CD4-positive, CD25-positive, alpha-beta regulatory T cell (primary cell): ENCODE measurements around the gene ARHGAP12. TPM values are rescaled to one million over a fixed set of nuclear protein-coding genes. Genes with fewer than 3 reads are reported as not detected.

ENCODE experiments used
- ATAC-seq, 2 donors: fragments of 150-1000 bp; cut with Tn5 transposase; one replicate each; pipeline ENCODE4 v1.10.0; 2021; ENCODE audit warnings: low read depth in 2 of 2, moderate number of reproducible peaks in 2 of 2, moderate library complexity in 1 of 2
- DNase-seq, 3 donors: peaks; one replicate each; pipeline versions ENCODE4 v3.0.0 to v3.0.0-alpha.2; 2012 to 2022; ENCODE audit warnings: mixed read lengths in 1 of 3
- H3K27ac ChIP-seq: one replicate; pipeline ENCODE4 v1.7.0; 2013; ENCODE audit warnings: mild to moderate bottlenecking, low read length; ENCODE audit not compliant: insufficient read depth, poor library complexity, severe bottlenecking
- H3K27me3 ChIP-seq: one replicate; pipeline ENCODE4 v1.7.0; 2013; ENCODE audit warnings: low read length; ENCODE audit not compliant: control insufficient read depth, insufficient read depth
- H3K36me3 ChIP-seq: one replicate; pipeline ENCODE4 v1.7.0; 2013; ENCODE audit warnings: mild to moderate bottlenecking, low read length, moderate library complexity; ENCODE audit not compliant: control insufficient read depth, insufficient read depth
- H3K4me1 ChIP-seq: 2 replicates; pipeline ENCODE4 v1.7.0; 2013; ENCODE audit warnings: mild to moderate bottlenecking, low read length; ENCODE audit not compliant: insufficient read depth, control insufficient read depth, poor library complexity, severe bottlenecking
- H3K4me3 ChIP-seq: one replicate; pipeline ENCODE4 v1.7.0; 2013; ENCODE audit warnings: low read depth, mild to moderate bottlenecking, low read length, moderate library complexity
- H3K9me3 ChIP-seq, 2 experiments: 1 replicate in 1 of 2; 2 replicates in 1 of 2; pipeline ENCODE4 v1.7.0; 2013; ENCODE audit warnings: low read length in 2 of 2, mild to moderate bottlenecking in 1 of 2, moderate library complexity in 1 of 2; ENCODE audit not compliant: control insufficient read depth in 2 of 2
- H3K27ac Mint-ChIP-seq, 3 donors: one replicate each; pipeline ENCODE4 v1.8.0; 2020 to 2022; ENCODE audit warnings: mild to moderate bottlenecking in 3 of 3, mixed read lengths in 3 of 3, moderate library complexity in 2 of 3
- H3K27me3 Mint-ChIP-seq: one replicate; pipeline ENCODE4 v1.8.0; 2022; ENCODE audit warnings: mild to moderate bottlenecking, mixed read lengths
- H3K36me3 Mint-ChIP-seq: one replicate; pipeline ENCODE4 v1.8.0; 2020; ENCODE audit warnings: mixed read lengths
- H3K4me1 Mint-ChIP-seq, 4 donors: one replicate each; pipeline ENCODE4 v1.8.0; 2020 to 2022; ENCODE audit warnings: mixed read lengths in 4 of 4, mild to moderate bottlenecking in 1 of 4
- H3K4me3 Mint-ChIP-seq, 4 donors: one replicate each; pipeline ENCODE4 v1.8.0; 2020 to 2022; ENCODE audit warnings: mild to moderate bottlenecking in 4 of 4, mixed read lengths in 4 of 4, moderate library complexity in 3 of 4
- H3K9me3 Mint-ChIP-seq, 7 donors: one replicate each; pipeline ENCODE4 v1.8.0; 2020 to 2022; ENCODE audit warnings: mixed read lengths in 7 of 7, mild to moderate bottlenecking in 3 of 7, moderate library complexity in 2 of 7
- polyA plus RNA-seq, 4 donors: library from polyadenylated mRNA; unstranded; fragments of 300-500 nt; fragmentation: Illumina TruSeq; gene quantifications; one replicate each; pipeline ENCODE4 v1.2.3, GENCODE V29; 2021
- total RNA-seq: library from RNA; stranded (reverse); gene quantifications from one replicate; pipeline ENCODE4 v1.2.3, GENCODE V29; 2022

The ARHGAP12 gene
- total and polyA plus RNA-seq, 5 donors from 2014 or later, result 8.8 to 28.3 (median 11.8) TPM

DNA sequence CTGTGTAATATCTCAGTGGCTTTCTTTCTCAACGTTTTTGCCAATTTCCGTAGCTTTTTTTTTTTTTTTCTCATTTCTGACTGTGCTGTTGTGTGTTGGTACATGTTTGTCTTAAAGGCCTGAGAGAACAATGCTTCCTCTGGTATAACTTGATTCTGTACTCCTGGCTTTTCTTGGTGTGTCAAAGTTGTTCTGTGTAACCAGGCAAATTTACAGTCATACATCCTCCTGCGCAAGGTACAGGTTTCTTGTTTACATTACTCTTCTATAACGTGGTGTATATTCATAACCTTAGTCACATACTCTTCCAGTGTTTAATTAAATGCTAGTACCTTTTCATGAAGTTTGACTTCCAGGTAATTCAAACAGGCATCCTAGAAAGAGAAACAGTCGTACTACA lies 8.3 kb upstream of the ARHGAP12 start:
- no peak overlapping the region for H3K4me3 Mint-ChIP-seq
- Histone ChIP-seq H3K27me3 (no peaks in the 10 kb centered on the region), H3K9me3 (no peaks in the 10 kb centered on the region), H3K36me3 (no peaks in the 10 kb centered on the region), H3K4me1 (no peaks in the 10 kb centered on the region), H3K27ac (no peak overlapping the region), H3K4me3 (no peak overlapping the region)
- H3K36me3 Mint-ChIP-seq, result no peaks in the 10 kb centered on the region
- H3K27ac Mint-ChIP-seq, result no peak overlapping the region
- no peak for ATAC-seq
- no peaks in the 10 kb centered on the region for H3K9me3 Mint-ChIP-seq
- peaks cover 0 to 12% (median 7%) of the 10 kb centered on the region in 4 donors for H3K4me1 Mint-ChIP-seq
- peaks cover 4% of the 10 kb centered on the region for H3K27me3 Mint-ChIP-seq
- DNase-seq, result no peak

DNA sequence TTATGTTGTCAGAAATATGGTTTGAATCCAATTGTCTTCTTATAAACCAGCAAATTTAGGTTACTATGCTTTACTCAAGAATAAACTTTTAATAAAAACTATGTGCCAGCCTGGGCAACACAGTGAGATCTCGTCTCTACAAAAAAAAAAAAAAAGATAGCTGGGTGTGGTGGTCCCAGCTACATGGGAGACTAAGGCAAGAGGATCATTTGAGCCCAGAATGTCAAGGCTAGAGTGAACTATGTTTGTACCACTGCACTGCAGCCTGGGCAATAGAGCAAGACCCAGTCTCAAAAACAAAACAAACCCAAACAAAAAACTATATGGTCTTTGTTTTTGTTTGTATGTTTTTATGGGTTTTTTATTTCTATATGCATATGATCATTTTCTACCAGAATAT lies 7.5 kb upstream of the ARHGAP12 start:
- Mint-ChIP-seq H3K4me3 (no peak overlapping the region), H3K36me3 (no peaks in the 10 kb centered on the region), H3K9me3 (no peaks in the 10 kb centered on the region), H3K27me3 (peaks cover 4% of the 10 kb centered on the region), H3K4me1 (peaks cover 0 to 8% (median 4%) of the 10 kb centered on the region in 4 donors), H3K27ac (no peak overlapping the region)
- no peak for DNase-seq
- no peaks in the 10 kb centered on the region for H3K9me3 ChIP-seq
- no peak overlapping the region for H3K4me3 ChIP-seq
- no peaks in the 10 kb centered on the region for H3K36me3 ChIP-seq
- no peaks in the 10 kb centered on the region for H3K27me3 ChIP-seq
- no peak overlapping the region for H3K27ac ChIP-seq
- no peaks in the 10 kb centered on the region for H3K4me1 ChIP-seq
- ATAC-seq, result no peak

DNA sequence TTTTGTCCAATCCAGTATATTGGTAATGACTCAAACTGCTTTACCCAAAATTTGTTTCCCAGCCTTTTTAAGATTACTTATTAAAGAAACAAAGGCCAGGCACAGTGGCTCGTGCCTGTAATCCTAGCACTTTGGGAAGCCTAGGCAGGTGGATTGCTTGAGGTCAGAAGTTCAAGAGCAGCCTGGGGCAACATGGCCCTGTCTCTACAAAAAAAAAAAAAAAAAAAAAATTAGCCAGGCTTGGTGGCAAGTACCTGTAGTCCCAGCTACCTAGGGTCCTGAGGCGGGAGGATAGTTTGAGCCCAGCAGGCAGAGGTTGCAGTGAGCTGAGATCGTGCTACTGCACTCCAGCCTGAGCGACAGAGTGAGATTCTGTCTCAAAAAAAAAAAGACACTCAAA lies 7.0 kb upstream of the ARHGAP12 start:
- no peak for DNase-seq
- no peak overlapping the region for H3K4me3 Mint-ChIP-seq
- Histone ChIP-seq H3K27ac (no peak overlapping the region), H3K4me1 (peaks cover under 1% of the 10 kb centered on the region), H3K27me3 (no peaks in the 10 kb centered on the region), H3K9me3 (no peaks in the 10 kb centered on the region), H3K4me3 (no peak overlapping the region), H3K36me3 (no peaks in the 10 kb centered on the region)
- H3K36me3 Mint-ChIP-seq, result no peaks in the 10 kb centered on the region
- H3K27ac Mint-ChIP-seq, result no peak overlapping the region
- ATAC-seq, result no peak
- H3K9me3 Mint-ChIP-seq, result no peaks in the 10 kb centered on the region
- peaks cover 0 to 9% (median 1%) of the 10 kb centered on the region in 4 donors for H3K4me1 Mint-ChIP-seq
- peaks cover 4% of the 10 kb centered on the region for H3K27me3 Mint-ChIP-seq

DNA sequence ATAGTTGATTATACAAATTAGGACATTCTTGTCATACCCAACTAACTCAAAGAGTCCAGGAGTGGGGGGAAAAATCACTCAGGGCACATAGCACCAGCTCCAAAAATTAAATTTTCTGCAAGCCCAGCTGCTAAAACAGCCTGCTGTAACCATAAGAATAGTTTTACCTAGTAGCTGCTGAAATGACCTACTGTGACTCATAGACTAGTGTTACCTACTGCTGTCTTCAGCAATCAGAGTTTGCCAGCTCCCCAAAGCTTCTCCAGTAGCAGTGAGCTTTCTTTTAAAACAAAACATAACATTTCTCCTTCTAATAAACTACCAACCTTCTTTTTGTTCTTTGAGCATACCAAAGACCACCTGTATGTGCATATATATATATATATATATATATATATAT lies 4.2 kb upstream of the ARHGAP12 start:
- no peak for ATAC-seq

DNA sequence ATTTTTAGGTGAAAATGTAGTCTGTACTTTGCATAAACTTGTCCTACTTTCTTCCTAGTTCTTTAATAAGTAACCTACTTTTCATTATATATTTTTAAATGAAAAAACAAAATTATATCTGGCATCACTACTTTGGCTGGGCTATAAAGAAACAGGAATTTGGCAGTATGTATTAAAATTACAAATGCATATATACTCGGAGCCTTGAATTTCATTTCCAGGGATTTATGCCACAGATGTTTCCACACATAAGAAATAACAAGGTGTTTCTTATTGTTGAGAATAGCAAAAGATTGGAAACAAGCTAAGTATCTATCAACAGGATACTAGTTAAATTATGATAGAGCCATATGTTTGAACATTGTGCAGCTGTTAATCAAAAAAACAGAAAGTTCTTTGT lies 2.2 kb upstream of the ARHGAP12 start:
- Histone ChIP-seq H3K4me1 (peaks cover 40% of the 10 kb centered on the region), H3K4me3 (peak overlapping the region; percentile 83), H3K27ac (no peak overlapping the region), H3K9me3 (no peaks in the 10 kb centered on the region), H3K27me3 (no peaks in the 10 kb centered on the region), H3K36me3 (no peaks in the 10 kb centered on the region)
- peak overlapping the region in 3 of 4 donors; percentile 25 to 82 (median 81) for H3K4me3 Mint-ChIP-seq
- H3K27me3 Mint-ChIP-seq, result no peaks in the 10 kb centered on the region
- H3K9me3 Mint-ChIP-seq, result no peaks in the 10 kb centered on the region
- no peak for DNase-seq
- H3K4me1 Mint-ChIP-seq, result peaks cover 18 to 32% (median 28%) of the 10 kb centered on the region in 4 donors
- no peak for ATAC-seq
- no peak overlapping the region for H3K27ac Mint-ChIP-seq
- H3K36me3 Mint-ChIP-seq, result no peaks in the 10 kb centered on the region

More for the DNA sequence above, 4.2 kb upstream of the ARHGAP12 start:
- Histone ChIP-seq H3K27me3 (no peaks in the 10 kb centered on the region), H3K36me3 (no peaks in the 10 kb centered on the region), H3K9me3 (no peaks in the 10 kb centered on the region), H3K4me1 (peaks cover 20% of the 10 kb centered on the region), H3K27ac (no peak overlapping the region), H3K4me3 (no peak overlapping the region)
- no peaks in the 10 kb centered on the region for H3K9me3 Mint-ChIP-seq
- no peak overlapping the region for H3K27ac Mint-ChIP-seq
- H3K36me3 Mint-ChIP-seq, result no peaks in the 10 kb centered on the region
- no peak for DNase-seq
- H3K4me3 Mint-ChIP-seq, result no peak overlapping the region
- peaks cover 5 to 15% (median 12%) of the 10 kb centered on the region in 4 donors for H3K4me1 Mint-ChIP-seq
- H3K27me3 Mint-ChIP-seq, result peaks cover 4% of the 10 kb centered on the region

DNA sequence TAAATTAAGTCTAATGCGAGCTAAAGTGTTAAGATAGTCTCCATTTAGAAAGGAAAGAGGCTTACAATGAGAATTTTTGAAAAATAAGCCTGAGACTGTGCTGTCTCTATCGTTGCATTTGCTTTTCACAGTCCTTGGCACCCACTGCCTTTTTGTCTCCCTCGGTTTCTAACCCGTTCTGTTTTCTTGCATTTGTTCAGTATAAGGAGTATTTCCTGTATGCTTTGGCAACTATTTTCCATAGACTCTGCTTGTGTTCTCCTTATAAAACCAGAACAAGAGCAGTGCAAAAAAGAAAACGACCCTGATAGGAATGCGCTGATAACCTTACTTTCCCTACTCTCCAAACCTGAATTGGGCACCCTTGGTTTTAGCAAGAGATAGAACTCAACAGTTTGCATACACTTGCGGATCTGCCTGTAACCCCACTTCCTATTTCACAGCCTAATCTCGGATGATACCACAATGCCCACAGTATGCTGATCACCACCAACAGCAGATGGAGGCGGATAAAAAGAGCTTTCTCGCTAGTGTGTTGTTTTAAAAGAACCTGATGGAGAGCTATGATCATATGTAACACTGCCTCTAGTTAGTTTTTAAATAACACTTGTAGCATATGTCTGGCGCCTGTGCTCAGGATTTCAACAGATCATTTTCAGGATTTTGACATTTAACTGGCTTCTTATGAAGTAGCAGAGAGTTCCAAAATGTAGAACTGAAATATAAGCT lies 1.6 kb upstream of the ARHGAP12 start:
- Mint-ChIP-seq H3K36me3 (no peaks in the 10 kb centered on the region), H3K4me1 (peaks cover 18 to 37% (median 34%) of the 10 kb centered on the region in 4 donors), H3K27ac (peak overlapping the region; percentile 7 to 94 (median 66)), H3K9me3 (no peaks in the 10 kb centered on the region), H3K27me3 (no peaks in the 10 kb centered on the region), H3K4me3 (peak overlapping the region; percentile 81 to 96 (median 94))
- H3K4me1 ChIP-seq, result peaks cover 46% of the 10 kb centered on the region
- H3K27me3 ChIP-seq, result no peaks in the 10 kb centered on the region
- peak; percentile 8 to 77 (median 41) for DNase-seq
- no peaks in the 10 kb centered on the region for H3K36me3 ChIP-seq
- H3K27ac ChIP-seq, result peak overlapping the region; percentile 64
- H3K4me3 ChIP-seq, result peak overlapping the region; percentile 83
- H3K9me3 ChIP-seq, result no peaks in the 10 kb centered on the region
- ATAC-seq, result no peak

DNA sequence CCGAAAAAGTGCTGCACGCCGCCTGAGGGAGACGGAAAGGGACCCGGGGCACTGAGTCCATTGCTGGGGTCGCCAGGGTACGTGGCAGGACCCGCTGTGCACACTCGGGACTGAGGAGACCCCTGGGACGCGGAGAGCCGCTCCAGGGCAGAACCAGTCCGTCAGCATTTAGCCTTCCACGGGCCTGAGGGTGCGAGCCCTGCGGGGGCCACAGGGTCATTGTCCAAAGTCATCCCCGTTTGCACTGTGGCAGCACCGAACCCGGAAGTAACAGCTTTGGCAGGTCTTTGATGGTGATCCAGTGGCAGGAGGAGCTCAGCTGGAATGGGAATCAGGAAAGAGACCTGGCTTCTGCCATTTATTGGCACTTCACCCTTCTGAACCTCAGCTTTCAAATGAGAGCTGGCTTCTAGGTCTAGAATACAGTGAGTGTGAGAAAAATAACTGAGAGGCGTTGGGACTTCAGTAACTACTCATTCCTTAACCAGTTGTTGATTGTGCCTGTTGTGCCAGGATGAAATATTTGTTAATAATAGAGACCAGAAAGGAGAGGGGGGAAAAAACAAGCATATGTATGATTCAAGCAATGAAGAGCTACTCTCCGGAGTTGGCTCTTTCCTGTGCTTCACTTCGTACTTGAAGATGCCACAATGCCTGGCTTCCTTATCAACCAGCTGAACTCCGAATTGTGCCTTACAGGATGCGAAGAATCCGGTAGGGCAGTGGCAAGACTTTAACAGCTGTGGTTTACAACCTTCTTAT lies 811 bp upstream of the ARHGAP12 start:
- no peaks in the 10 kb centered on the region for H3K36me3 Mint-ChIP-seq
- no peaks in the 10 kb centered on the region for H3K9me3 ChIP-seq
- DNase-seq (peak in 2 of 3 donors; percentile 22 to 60), ATAC-seq (no peak)
- no peaks in the 10 kb centered on the region for H3K9me3 Mint-ChIP-seq
- H3K4me1 ChIP-seq, result peaks cover 49% of the 10 kb centered on the region
- no peaks in the 10 kb centered on the region for H3K36me3 ChIP-seq
- peaks cover 23 to 44% (median 39%) of the 10 kb centered on the region in 4 donors for H3K4me1 Mint-ChIP-seq
- no peaks in the 10 kb centered on the region for H3K27me3 Mint-ChIP-seq
- no peaks in the 10 kb centered on the region for H3K27me3 ChIP-seq
- H3K27ac ChIP-seq, result peak overlapping the region; percentile 76
- peak overlapping the region; percentile 81 to 96 (median 94) for H3K4me3 Mint-ChIP-seq
- peak overlapping the region; percentile 66 to 94 (median 68) for H3K27ac Mint-ChIP-seq
- peak overlapping the region; percentile 83 for H3K4me3 ChIP-seq
